Kidney epithelial cell (primary cell): Measurements from ENCODE around the gene LRRFIP1. TPM values are rescaled to one million over a fixed set of nuclear protein-coding genes. Genes with fewer than 3 reads are reported as not detected.

ENCODE experiments used
- DNase-seq: peaks from one replicate; pipeline ENCODE4 v3.0.0-alpha.2; 2010; ENCODE audit warnings: low read depth
- H3K27me3 ChIP-seq: 2 replicates; pipeline ENCODE4 v1.6.0; 2011; ENCODE audit warnings: low read length; ENCODE audit not compliant: control insufficient read depth, insufficient read depth
- H3K36me3 ChIP-seq: 2 replicates; pipeline ENCODE4 v1.5.1; 2011; ENCODE audit warnings: low read length; ENCODE audit not compliant: control insufficient read depth, insufficient read depth
- H3K4me3 ChIP-seq: 2 replicates; pipeline ENCODE4 v1.5.1; 2011; ENCODE audit warnings: low read depth, mild to moderate bottlenecking, control low read depth, low read length
- CTCF ChIP-seq: IDR thresholded peaks from 2 replicates; pipeline ENCODE4 v1.5.1; 2011; ENCODE audit warnings: mild to moderate bottlenecking, moderate library complexity, low read length, control low read depth, inconsistent platforms; ENCODE audit not compliant: insufficient read depth, poor library complexity, severe bottlenecking
- total RNA-seq: library from RNA; depleted of rRNA; stranded (reverse); fragments of >200 nt; gene quantifications from 2 replicates; pipeline ENCODE4 v1.2.3, GENCODE V29; 2015

The LRRFIP1 gene, protein sequence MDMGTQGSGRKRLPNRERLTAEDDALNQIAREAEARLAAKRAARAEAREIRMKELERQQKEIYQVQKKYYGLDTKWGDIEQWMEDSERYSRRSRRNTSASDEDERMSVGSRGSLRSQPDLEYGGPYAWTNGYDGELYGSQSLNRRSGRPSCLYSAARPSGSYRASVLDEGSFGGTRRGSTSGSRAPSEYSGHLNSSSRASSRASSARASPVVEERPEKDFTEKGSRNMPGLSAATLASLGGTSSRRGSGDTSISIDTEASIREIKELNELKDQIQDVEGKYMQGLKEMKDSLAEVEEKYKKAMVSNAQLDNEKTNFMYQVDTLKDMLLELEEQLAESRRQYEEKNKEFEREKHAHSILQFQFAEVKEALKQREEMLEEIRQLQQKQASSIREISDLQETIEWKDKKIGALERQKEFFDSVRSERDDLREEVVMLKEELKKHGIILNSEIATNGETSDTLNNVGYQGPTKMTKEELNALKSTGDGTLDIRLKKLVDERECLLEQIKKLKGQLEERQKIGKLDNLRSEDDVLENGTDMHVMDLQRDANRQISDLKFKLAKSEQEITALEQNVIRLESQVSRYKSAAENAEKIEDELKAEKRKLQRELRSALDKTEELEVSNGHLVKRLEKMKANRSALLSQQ
- 89.0 and 97.5 TPM in 2 replicates for total RNA-seq

DNA sequence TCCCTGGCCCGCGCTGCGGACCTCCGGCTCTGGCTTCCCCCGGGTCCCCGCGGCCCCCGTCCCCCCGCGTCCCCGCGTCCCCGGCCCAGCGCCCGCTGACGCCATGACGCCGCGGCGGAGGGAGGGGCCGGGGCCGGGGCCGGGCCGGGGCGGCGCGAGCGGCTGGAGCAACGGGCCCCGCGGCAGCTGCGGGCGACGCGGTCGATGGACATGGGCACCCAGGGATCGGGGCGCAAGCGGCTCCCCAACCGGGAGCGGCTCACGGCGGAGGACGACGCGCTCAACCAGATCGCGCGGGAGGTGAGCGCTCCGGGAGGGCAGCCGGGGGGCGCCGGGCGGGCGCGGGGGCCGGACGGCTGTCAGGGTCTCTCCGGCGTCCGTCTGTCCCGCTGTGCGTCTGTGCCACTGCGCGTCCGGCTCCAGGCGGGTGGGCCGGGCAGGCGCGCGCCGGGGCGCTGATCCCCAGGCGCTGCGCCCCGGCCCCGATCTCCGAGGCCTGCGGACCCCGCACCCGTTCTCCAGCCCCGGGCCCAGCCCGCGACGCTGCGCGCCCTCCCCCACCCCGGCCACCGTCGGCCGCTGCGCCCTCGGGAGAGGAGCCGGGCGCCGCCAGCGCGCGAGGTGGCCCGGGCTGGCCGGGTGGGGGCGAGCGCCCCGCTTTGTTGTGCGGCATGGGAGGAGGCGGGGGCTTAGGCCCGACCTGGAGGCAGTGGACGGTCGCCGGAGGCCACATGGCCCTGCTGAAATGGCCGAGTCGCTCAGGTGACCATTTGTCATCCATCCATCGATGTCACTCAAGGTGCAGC lies at the start of gene LRRFIP1:
Gene LRRFIP1 (plus strand): TSS at position 147 of the 806 bp plus-strand sequence. CDS start 58 bp downstream, at position 205.
- Histone ChIP-seq H3K4me3 (peak within 1 kb of the TSS; percentile 65), H3K27me3 (peaks cover 3% of the 10 kb centered on the region), H3K36me3 (no peaks in the 10 kb centered on the region)
- TF ChIP-seq CTCF = no peak
- no peak for DNase-seq

- Histone ChIP-seq H3K27me3 (peaks cover 3% of the 10 kb centered on the region), H3K4me3 (no peak overlapping the region), H3K36me3 (no peaks in the 10 kb centered on the region)
- TF ChIP-seq CTCF = no peak
- DNase-seq = no peak
These were observed 49.2 kb upstream of the LRRFIP1 start for GRCh38 chr2:237577956-237578870.

GRCh38 chr2:237581326-237581725 lies 46.1 kb upstream of the LRRFIP1 start:
- H3K27me3 ChIP-seq = peaks cover 3% of the 10 kb centered on the region
- no peak overlapping the region for H3K4me3 ChIP-seq
- no peak for DNase-seq
- no peaks in the 10 kb centered on the region for H3K36me3 ChIP-seq
- no peak for TF ChIP-seq CTCF

GRCh38 chr2:237581751-237582746 lies 45.3 kb upstream of the LRRFIP1 start:
- DNase-seq = no peak
- peak; percentile 52 for TF ChIP-seq CTCF
- H3K27me3 ChIP-seq = peaks cover 3% of the 10 kb centered on the region
- H3K4me3 ChIP-seq = no peak overlapping the region
- no peaks in the 10 kb centered on the region for H3K36me3 ChIP-seq
